Pericardium fibroblast (primary cell): ENCODE results near the gene VSIR. TPM values are rescaled to one million over a fixed set of nuclear protein-coding genes. Genes with fewer than 3 reads are reported as not detected.

Experiments used
- total RNA-seq: library from RNA; depleted of rRNA; stranded (reverse); fragments of >200 nt; gene quantifications from 2 replicates; pipeline ENCODE4 v1.2.3, GENCODE V29; 2015

Gene VSIR
- total RNA-seq, result 28.3 and 82.9 TPM in 2 replicates

DNA sequence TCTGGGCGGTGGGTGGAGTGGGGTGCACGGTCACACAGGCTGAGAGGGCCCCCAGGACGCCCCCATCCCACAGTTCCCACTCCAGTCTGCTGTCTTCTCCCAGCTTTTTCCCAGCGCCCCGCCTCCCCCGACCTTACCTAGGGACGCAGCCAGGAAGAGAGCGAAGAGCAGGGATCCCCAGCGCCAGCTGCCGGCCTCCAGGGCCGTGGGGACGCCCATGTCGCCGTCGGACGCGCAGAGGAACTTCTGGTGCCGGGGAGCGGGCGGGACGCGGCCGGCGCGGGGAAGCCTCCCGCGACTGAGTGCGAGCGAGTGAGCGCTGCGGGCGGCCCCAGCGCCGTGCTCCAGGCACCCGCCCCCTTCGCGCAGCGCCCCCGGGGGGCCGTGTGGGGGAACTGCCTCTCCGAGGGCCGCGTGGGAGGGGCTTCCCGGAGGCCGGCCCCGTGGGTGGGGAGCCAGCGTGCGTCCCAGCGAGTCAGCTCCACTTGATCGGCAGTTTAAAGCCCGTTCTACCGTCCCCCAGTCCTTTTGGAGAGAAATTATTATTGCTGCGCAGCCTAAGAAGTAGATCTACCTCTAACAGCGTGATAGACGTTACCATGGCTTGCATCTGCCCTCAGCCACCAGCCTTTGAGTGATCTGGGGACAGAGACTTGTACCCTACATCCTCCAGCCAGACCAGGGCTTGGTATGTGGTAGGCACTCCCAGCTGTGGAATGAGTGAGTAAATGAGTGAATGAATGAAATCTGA is at the start of gene VSIR:
Gene VSIR (minus strand): TSS at position 300 of the 751 bp plus-strand sequence. CDS start 81 bp downstream, at position 219.

DNA sequence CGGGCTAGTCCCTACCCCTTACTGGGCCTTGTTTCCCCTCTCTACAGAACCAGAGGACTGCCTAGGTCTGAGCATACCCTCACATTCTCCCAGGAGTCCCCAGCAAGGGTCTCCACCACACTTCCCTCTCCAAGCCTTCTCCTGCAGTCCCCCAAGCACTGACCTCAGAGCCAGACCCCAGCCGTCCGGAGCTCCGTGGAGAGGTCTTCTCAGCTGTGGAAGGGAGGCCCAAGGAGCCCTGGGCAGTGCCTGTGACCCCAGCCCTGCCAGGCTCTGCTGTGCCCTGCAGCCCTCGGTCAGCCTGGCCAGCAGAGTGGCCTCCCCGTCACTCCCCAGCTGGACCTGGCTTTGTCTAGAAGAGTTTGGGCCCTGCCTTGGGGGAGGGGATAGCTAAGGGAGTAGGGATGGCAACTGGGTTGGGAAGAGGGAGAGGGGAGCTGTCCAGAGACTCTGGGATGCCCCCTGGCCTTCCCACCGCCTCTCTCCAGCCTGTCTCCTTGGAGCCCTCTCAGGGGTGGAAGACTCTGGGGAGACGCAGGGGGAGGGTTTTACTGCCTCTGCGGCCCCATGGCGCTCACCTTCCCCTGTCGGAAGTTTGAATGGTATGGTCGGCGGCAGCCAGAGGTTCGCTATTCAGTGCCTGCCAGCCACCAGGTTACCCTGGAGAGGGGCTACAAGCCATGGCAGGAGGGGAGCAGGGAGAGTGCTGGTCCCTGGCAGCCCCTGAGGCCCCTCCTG is 53.7 kb downstream of the VSIR start, which contains the start of gene C10orf105:
Gene C10orf105 (minus strand): TSS at position 315 of the 738 bp plus-strand sequence. CDS start 3,441 bp downstream, outside the sequence.

Other genes starting within 250 kb of the VSIR start
- gene C10orf105, start 53.7 kb downstream of the VSIR start, total RNA-seq, result 0.12 TPM in 1 of 2 replicates, not detected in the other
- gene PSAP, start 77.7 kb upstream of the VSIR start, total RNA-seq, result 978 and 1,201 TPM in 2 replicates
- gene CHST3, start 190.9 kb upstream of the VSIR start, total RNA-seq, result 23.7 and 26.3 TPM in 2 replicates